H9 (cell line): Measurements from ENCODE around the gene ALDOA. TPM values are rescaled to one million over a fixed set of nuclear protein-coding genes. Genes with fewer than 3 reads are reported as not detected.
A peak's percentile ranks its signal among the peaks of the same experiment; 100 is the strongest.

Experiments
- DNase-seq: peaks from one replicate; pipeline ENCODE4 v3.0.0-alpha.2; 2017
- H2AFZ ChIP-seq: one replicate; pipeline ENCODE4 v1.6.1; 2013; ENCODE audit warnings: mild to moderate bottlenecking, low read length, control low read depth, moderate library complexity
- H2AK5ac ChIP-seq: 2 replicates; pipeline ENCODE4 v1.6.1; 2013; ENCODE audit warnings: low read length, control low read depth, mixed read lengths; ENCODE audit not compliant: insufficient read length
- H2BK120ac ChIP-seq: one replicate; pipeline ENCODE4 v1.6.1; 2013; ENCODE audit warnings: low read depth, mild to moderate bottlenecking, low read length, control low read depth, inconsistent platforms; ENCODE audit not compliant: poor library complexity, severe bottlenecking
- H2BK12ac ChIP-seq: 2 replicates; pipeline ENCODE4 v1.6.1; 2013; ENCODE audit warnings: low read length, control low read depth, mixed read lengths, low read depth; ENCODE audit not compliant: insufficient read length
- H2BK15ac ChIP-seq: 2 replicates; pipeline ENCODE4 v1.6.1; 2013; ENCODE audit warnings: low read depth, low read length, control low read depth
- H2BK20ac ChIP-seq: one replicate; pipeline ENCODE4 v1.6.1; 2013; ENCODE audit warnings: low read depth, mild to moderate bottlenecking, low read length, control low read depth, inconsistent platforms; ENCODE audit not compliant: poor library complexity, severe bottlenecking
- H2BK5ac ChIP-seq: 2 replicates; pipeline ENCODE4 v1.6.1; 2013; ENCODE audit warnings: low read length, control low read depth, mixed read lengths; ENCODE audit not compliant: insufficient read length
- H3K14ac ChIP-seq: 2 replicates; pipeline ENCODE4 v1.6.1; 2013; ENCODE audit warnings: low read length, control low read depth; ENCODE audit not compliant: insufficient read depth
- H3K18ac ChIP-seq: 2 replicates; pipeline ENCODE4 v1.6.1; 2013; ENCODE audit warnings: low read depth, mild to moderate bottlenecking, mixed read lengths, low read length, control low read depth; ENCODE audit not compliant: insufficient read length
- H3K23ac ChIP-seq: 2 replicates; pipeline ENCODE4 v1.6.1; 2013; ENCODE audit warnings: low read length, control low read depth, mixed read lengths, low read depth; ENCODE audit not compliant: insufficient read length
- H3K23me2 ChIP-seq: 2 replicates; pipeline ENCODE4 v1.6.1; 2013; ENCODE audit warnings: low read depth, mild to moderate bottlenecking, mixed read lengths, low read length, control low read depth; ENCODE audit not compliant: insufficient read length, poor library complexity, severe bottlenecking
- H3K27ac ChIP-seq: 2 replicates; pipeline ENCODE4 v1.5.1; 2013; ENCODE audit warnings: low read length, control low read depth, mixed read lengths, low read depth; ENCODE audit not compliant: insufficient read length
- H3K27me3 ChIP-seq: 2 replicates; pipeline ENCODE4 v1.6.1; 2013; ENCODE audit warnings: low read length, control low read depth, inconsistent platforms; ENCODE audit not compliant: insufficient read depth
- H3K4ac ChIP-seq: 2 replicates; pipeline ENCODE4 v1.6.1; 2013; ENCODE audit warnings: low read depth, mild to moderate bottlenecking, control low read depth, inconsistent platforms, low read length, moderate library complexity
- H3K4me1 ChIP-seq: 2 replicates; pipeline ENCODE4 v1.6.1; 2013; ENCODE audit warnings: low read length, control low read depth, inconsistent platforms; ENCODE audit not compliant: insufficient read depth
- H3K4me2 ChIP-seq: 2 replicates; pipeline ENCODE4 v1.6.1; 2013; ENCODE audit warnings: low read length, control low read depth, mixed read lengths; ENCODE audit not compliant: insufficient read length, insufficient read depth
- H3K56ac ChIP-seq: 2 replicates; pipeline ENCODE4 v1.6.1; 2013; ENCODE audit warnings: low read depth, mild to moderate bottlenecking, mixed read lengths, low read length, control low read depth; ENCODE audit not compliant: insufficient read length
- H3K79me1 ChIP-seq: 2 replicates; pipeline ENCODE4 v1.6.1; 2013; ENCODE audit warnings: low read depth, mild to moderate bottlenecking, moderate library complexity, low read length, control low read depth, inconsistent platforms; ENCODE audit not compliant: insufficient read depth, poor library complexity, severe bottlenecking
- H3K79me2 ChIP-seq: 2 replicates; pipeline ENCODE4 v1.6.1; 2013; ENCODE audit warnings: low read length, control low read depth, inconsistent platforms; ENCODE audit not compliant: insufficient read depth
- H3K9ac ChIP-seq: 2 replicates; pipeline ENCODE4 v1.6.1; 2013; ENCODE audit warnings: low read length, control low read depth, mixed read lengths; ENCODE audit not compliant: insufficient read length; ENCODE audit errors: extremely low read depth
- H3K9me3 ChIP-seq: one replicate; pipeline ENCODE4 v1.6.1; 2013; ENCODE audit warnings: low read depth, low read length, inconsistent platforms; ENCODE audit not compliant: control insufficient read depth
- H3T11ph ChIP-seq: one replicate; pipeline ENCODE4 v1.6.1; 2013; ENCODE audit warnings: mild to moderate bottlenecking, low read length, control low read depth, inconsistent platforms
- H4K20me1 ChIP-seq: one replicate; pipeline ENCODE4 v1.6.1; 2013; ENCODE audit not compliant: control insufficient read depth, insufficient read length, insufficient read depth
- H4K5ac ChIP-seq: 2 replicates; pipeline ENCODE4 v1.6.1; 2013; ENCODE audit warnings: low read depth, mild to moderate bottlenecking, mixed read lengths, low read length, control low read depth; ENCODE audit not compliant: insufficient read length
- H4K8ac ChIP-seq: replicated peaks from 2 replicates; pipeline ENCODE4 v1.6.1; 2013; ENCODE audit warnings: low read length, control low read depth, mixed read lengths, low read depth; ENCODE audit not compliant: insufficient read length
- H4K91ac ChIP-seq: 2 replicates; pipeline ENCODE4 v1.6.1; 2013; ENCODE audit warnings: low read depth, mild to moderate bottlenecking, moderate library complexity, mixed read lengths, low read length, control low read depth; ENCODE audit not compliant: insufficient read length
- H3K27ac Mint-ChIP-seq, 3 experiments: 2 replicates in 2 of 3; 3 replicates in 1 of 3; pipeline ENCODE4 v1.8.0; 2020 to 2021; ENCODE audit warnings: mixed read lengths in 3 of 3, mild to moderate bottlenecking in 1 of 3, moderate library complexity in 1 of 3
- H3K27me3 Mint-ChIP-seq: 2 replicates; pipeline ENCODE4 v1.8.0; 2021; ENCODE audit warnings: low read depth, mild to moderate bottlenecking, moderate library complexity, mixed read lengths
- H3K36me3 Mint-ChIP-seq, 3 experiments: 2 replicates in 2 of 3; 3 replicates in 1 of 3; pipeline ENCODE4 v1.8.0; 2020 to 2021; ENCODE audit warnings: low read depth in 3 of 3, mixed read lengths in 3 of 3; ENCODE audit not compliant: insufficient read depth in 1 of 3
- H3K4me1 Mint-ChIP-seq, 2 experiments: 2 replicates each; pipeline ENCODE4 v1.8.0; 2020; ENCODE audit warnings: mixed read lengths in 2 of 2
- H3K4me3 Mint-ChIP-seq, 2 experiments: 2 replicates in 1 of 2; 3 replicates in 1 of 2; pipeline ENCODE4 v1.8.0; 2020 to 2021; ENCODE audit warnings: mild to moderate bottlenecking in 2 of 2, mixed read lengths in 2 of 2, moderate library complexity in 1 of 2
- H3K9me3 Mint-ChIP-seq, 2 experiments: 2 replicates in 1 of 2; 3 replicates in 1 of 2; pipeline ENCODE4 v1.8.0; 2020; ENCODE audit warnings: mild to moderate bottlenecking in 2 of 2, mixed read lengths in 2 of 2, moderate library complexity in 1 of 2
- CTCF ChIP-seq: fragments of 200-600 bp; sonication (generic); conservative IDR thresholded peaks from 3 replicates; pipeline ENCODE4 v1.8.0; 2021; ENCODE audit warnings: antibody characterized with exemption, mild to moderate bottlenecking
- WGBS: extraction: QIAGEN DNeasy Blood & Tissue Kit; methylation state at CpG from one replicate; pipeline ENCODE4 v1.1.7; 2013; ENCODE audit warnings: missing lambda C conversion rate, low lambda C conversion rate, mixed read lengths; ENCODE audit not compliant: insufficient read length; ENCODE audit errors: extremely low coverage; 5-methylcytosine and 5-hydroxymethylcytosine counted together
- total RNA-seq: library from RNA; stranded (reverse); gene quantifications from 2 replicates; pipeline ENCODE4 v1.2.1, GENCODE V29; 2021

The ALDOA gene
- total RNA-seq, 1 experiment from 2014 or later: 1,356 TPM

- Histone ChIP-seq H3K14ac (no peak overlapping the region), H2BK5ac (no peak overlapping the region), H3K23me2 (no peaks in the 10 kb centered on the region), H2BK12ac (no peak overlapping the region), H3K9ac (no peak overlapping the region), H3K27ac (no peak overlapping the region), H3T11ph (no peak overlapping the region), H4K8ac (no peak overlapping the region), H2AFZ (no peak overlapping the region), H2BK120ac (no peak overlapping the region), H2BK15ac (no peak overlapping the region), H3K9me3 (no peaks in the 10 kb centered on the region), H3K23ac (no peak overlapping the region), H3K4ac (no peak overlapping the region), H3K18ac (no peak overlapping the region), H4K91ac (no peak overlapping the region), H3K27me3 (no peaks in the 10 kb centered on the region), H3K79me2 (no peaks in the 10 kb centered on the region), H3K4me2 (no peak overlapping the region), H4K20me1 (no peaks in the 10 kb centered on the region), H2AK5ac (no peak overlapping the region), H3K79me1 (no peaks in the 10 kb centered on the region), H3K56ac (no peak overlapping the region), H2BK20ac (no peak overlapping the region), H4K5ac (no peak overlapping the region), H3K4me1 (no peaks in the 10 kb centered on the region)
- H3K4me1 Mint-ChIP-seq: peaks cover 2 to 5% of the 10 kb centered on the region in 2 experiments
- H3K27me3 Mint-ChIP-seq: no peaks in the 10 kb centered on the region; the same call in 1 of the 2 replicates
- TF ChIP-seq CTCF: no peak
- peak overlapping the region in 2 of 3 experiments; percentile 39 to 58; a peak in 1 of 7 replicates for H3K27ac Mint-ChIP-seq
- no peak for DNase-seq
- no peak overlapping the region for H3K4me3 Mint-ChIP-seq
- H3K36me3 Mint-ChIP-seq: peaks cover 0 to 20% (median 14%) of the 10 kb centered on the region in 3 experiments; a peak in 5 of 7 replicates
- no CpG with 5 or more reads among the region's 20 CpGs for WGBS
- no peaks in the 10 kb centered on the region for H3K9me3 Mint-ChIP-seq
Observed at GRCh38 chr16:30113711-30114333, 48.3 kb downstream of the ALDOA start.
